ENCODE results near the gene NNMT.

Gene NNMT

DNA sequence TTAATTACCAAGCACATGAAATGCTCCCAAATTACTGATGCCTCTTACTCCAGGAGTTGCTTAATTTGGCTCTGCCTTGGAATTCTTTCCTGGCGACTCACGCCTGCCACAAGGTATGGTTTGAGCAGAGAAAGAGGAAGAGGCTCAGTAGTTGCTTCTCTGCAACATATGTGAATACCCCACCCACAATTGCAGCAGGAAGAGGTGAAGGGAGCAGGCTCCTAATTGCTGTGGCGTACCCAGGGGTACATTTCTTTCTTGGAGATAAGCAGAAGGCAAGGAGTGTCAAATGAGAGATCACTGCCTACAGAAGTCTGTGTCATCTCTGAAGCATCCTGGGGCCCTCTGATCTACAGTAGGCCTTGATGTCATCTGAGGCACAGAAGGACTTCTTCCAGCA, 10.6 kb upstream of the NNMT start:
- no peak for DNase-seq

DNA sequence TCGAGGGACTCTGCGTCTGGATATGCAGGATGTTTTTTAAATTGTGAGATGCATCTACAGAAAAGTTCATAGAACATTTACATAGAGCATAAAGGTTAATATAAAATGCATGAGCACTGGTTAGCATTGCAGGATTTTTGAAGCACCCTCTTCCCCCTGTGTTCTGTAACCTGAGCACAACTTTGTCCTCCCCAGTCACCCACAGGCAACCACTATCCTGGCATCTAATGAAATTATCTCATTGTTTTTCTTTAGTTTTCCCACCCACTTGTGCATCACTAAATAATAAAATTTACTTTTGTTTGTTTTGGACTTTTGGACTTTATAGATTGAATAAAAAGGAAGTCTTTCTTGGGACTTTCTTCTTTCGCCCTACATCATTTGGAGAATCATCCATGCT, 10.0 kb upstream of the NNMT start:
- no peak for DNase-seq

DNA sequence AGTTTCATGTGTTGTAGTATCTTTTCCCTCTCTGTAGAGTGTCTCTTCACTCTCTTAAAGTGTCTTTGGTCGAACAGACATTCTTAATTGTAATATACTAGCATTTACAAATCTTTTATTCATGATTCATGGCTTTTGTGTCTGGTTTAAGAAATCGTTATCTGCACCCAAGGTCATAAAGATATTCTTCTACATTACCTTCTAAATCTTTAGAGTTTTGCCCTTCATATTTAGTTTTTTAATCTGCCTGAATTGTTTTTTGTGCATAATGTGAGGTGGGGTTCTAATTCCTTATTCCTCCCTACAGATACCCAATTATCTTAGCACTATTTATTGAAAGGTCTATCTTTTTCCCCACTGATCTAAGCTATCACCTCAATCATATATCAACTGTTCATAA, 9.0 kb upstream of the NNMT start:
- DNase-seq, result no peak

DNA sequence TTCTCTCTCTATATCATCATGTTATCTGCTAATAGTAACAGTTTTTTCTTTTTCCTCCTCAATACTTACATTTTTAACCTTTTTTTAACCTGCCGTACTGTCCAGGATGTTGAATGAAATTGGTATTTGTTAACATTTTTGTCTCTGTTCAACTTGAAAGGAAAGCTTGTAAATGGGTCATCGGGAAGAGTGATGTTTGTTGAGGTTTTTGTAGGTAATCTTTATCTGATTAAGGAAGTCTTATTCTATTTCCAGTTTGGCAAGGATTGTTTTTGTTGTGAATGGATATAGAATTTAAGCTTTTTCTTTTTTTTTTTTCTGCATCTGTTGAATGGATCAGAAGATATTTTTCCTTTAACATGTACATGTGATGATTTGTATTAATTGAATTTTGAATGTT, 8.1 kb upstream of the NNMT start:
- DNase-seq, result no peak

DNA sequence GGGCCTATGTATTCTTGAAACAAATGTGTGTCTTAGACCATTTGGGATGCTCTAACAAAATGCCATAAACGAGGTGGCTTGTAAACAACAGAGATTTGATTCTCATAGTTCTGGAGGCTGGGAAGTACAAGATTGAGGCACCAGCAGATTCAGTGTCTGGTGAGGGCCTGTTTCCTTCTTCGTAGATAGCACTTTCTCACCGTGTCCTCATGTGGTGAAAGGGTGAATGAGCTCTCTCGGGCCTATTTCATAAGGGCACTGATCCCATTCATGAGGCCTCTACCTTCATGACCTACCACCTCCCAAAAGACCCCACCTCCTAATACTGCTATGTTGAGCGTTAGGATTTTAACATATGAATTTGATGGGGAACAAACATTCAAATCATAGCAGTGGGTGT, 6.4 kb upstream of the NNMT start:
- no peak for DNase-seq

DNA sequence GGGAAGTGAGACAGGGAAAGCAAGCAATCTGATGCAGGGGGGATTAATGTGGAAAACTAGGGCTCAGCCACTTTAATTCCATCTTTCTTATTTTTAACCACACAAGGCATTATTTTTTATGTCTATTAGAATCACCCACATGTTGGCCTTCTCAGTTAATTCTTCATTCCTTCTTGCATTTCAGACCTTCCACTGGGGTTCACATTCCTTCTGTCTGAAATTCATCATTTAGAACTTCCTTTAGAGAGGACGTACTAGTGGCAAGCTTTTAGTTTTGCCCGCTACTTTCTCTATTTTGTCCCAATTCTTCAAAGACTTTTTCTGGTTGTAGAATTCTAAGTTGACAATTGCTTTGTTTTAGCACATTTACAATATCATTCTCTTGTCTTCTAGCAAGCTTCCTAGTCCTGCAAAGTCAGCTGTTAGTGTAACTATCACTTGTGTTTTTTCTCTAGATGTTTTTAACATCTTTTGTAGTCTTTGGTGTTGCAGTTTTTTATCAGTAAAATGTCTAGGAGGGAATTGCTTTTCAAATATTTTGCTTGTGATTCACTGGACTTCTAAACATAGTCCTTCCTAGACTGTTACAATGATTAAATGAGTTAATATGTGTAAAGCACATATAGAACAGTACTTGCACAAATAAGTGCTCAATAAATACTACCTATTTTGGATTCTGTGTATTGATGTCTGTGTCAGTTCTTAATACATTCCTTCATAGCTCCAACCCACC, 5.5 kb upstream of the NNMT start:
- DNase-seq, result no peak

DNA sequence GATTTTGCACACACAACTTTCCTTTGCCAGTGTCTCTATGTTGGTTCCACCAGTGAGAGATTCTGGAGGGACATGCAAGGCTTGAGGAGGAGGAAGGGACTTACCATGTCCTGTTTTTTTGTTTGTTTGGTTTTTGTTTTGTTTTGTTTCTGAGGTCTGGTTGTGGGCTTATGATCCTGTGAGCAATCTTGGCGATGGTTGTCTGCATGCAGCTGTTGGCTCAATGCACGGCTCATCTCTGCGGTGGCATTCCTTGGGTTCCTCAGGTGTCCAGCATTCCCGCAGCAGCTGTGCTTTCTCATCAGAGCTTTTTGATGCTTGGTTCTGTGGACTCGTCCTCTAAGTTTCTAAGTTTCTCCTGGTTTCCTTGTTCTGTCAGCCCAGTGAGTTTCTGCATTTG, 4.8 kb upstream of the NNMT start:
- DNase-seq, result no peak

DNA sequence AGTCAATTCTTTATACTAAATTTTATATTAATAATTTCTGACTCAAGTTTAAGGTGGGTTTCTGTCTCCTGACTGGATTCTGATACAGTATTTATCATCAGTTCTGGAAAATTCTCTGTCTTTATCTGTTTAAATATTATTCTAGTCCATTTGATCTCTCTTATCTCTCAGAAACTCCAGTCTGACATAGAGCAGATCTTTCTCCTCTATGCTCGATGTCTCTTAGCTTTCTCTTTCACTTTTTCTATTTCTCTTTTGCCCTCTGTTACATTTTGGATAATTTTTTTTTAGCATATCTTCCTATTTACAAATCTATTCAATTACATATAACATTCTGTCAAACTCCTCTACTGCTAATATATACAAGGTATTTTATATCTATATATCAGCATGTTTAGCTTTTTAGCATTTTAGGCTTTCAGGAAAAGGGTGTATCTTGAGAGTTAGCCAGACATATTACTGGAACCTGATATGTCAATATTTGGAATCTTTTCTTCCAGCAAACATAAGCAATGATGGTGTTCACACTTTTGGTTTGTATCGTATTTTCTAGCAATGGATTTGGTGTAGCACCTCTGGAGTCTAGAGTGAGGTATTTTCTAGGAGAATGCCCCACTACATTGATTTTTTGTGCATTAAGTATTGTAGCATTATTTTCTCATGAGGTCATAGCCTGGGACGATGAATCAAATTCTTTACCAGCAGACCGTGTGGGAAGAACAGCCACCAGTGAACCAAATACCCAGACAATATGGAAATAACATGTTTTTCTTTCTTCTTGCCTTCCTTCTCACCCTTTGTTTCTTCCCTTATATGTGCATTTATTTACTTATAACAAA, 4.1 kb upstream of the NNMT start:
- DNase-seq, result no peak

DNA sequence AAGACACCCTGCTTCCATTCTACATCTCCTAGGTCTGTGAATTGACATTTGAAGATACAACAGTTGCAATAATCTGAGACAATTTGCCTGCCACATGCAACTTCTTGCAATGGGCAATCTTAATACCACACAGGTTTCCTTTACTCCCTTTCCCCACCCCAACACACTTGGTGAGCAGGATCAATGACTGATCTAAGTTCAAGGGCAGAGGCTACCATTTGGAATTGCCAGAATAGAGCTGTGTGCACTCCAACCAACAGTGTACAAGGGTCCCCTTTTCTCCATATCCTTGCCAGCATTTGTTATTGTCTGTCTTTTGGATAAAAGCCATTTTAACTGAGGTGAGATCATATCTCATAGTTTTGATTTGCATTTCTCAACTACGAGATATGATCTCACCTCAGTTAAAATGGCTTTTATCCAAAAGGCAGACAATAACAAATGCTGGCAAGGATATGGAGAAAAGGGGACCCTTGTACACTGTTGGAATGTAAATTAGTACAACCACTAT, 2.9 kb upstream of the NNMT start:
- DNase-seq, result no peak

DNA sequence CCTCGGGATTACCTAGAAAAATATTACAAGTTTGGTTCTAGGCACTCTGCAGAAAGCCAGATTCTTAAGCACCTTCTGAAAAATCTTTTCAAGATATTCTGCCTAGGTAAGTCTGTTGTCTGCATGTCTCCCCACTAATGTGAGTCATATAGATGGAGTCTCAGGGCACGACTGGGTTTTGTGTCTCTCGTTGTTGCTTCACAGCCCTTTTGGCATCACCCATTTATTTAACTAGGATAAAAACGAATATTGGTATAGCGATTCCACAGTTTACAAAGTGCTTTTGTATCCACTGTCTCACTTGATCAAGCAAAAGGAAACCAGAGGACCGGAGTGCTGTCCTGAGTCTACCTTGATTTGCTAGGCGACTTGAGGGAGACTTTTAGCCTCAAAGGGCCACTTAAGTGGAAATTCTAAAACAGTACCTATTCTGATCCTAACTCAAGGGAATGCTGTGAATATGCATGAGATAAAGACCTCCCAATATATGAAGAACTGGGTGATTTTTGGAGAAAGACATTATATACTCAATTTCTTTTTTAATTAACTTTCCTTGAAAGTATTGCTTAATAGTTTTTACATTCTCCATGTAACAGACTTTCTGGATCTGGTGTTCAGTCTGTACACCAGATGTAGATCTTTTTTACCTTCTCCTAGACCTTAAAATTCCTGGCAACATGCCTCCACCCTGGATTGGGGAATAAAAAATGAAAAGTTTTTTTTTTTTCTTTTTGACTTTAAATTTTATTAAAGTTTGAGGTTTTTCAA, 590 bp downstream of the NNMT start:
- DNase-seq, result no peak

DNA sequence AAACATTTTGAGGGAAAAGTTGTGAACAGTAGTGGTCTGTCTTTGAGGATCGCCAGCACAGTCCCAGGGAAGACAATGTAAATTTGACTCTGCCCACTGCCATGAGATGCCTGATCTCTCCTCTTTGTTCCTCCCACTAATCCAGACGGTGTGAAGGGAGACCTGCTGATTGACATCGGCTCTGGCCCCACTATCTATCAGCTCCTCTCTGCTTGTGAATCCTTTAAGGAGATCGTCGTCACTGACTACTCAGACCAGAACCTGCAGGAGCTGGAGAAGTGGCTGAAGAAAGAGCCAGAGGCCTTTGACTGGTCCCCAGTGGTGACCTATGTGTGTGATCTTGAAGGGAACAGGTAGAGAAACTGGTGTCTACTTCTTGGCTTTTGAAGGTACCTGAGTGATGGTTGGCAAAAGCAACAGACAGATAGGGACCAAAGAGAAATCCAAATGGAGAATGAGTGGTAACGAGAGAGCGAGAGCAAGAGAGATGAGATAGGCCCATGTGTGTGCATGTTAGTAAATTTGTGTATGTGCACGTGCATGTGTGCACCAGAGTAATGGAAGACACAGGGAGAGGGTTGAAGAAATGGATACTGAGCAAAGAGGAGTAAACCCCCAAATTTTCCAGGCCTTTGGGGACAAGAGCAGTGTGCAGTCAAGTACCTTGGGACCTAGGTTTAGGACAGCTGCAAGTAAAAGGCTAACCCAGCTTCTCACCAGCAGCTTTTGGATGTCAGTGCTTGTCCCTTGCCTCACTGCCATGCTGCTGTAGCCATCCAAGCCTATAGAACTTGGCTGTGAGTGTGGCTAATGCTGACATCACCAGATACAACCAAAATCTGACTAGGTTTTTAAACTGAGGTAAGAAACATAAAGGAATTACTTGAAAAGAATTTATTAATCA, 1.9 kb downstream of the NNMT start:
- DNase-seq, result no peak

DNA sequence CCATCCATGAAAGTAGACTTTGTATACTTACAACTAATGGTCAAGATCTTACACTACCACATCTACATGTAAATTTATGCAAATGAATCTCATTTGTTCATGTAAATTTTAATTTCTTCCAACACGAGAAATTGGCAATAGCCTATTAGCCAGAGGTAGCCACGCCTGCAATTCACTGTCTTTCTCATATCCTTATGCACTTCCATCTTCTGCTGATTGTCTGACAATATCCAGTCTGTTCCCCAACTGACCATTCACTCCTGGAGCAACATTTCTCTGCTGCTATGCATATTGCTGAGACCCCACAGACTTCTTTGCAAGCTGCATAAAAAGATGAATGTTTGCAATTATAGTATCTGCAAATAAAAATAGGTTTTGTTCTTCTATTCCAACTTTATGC, 2.5 kb downstream of the NNMT start:
- no peak for DNase-seq

DNA sequence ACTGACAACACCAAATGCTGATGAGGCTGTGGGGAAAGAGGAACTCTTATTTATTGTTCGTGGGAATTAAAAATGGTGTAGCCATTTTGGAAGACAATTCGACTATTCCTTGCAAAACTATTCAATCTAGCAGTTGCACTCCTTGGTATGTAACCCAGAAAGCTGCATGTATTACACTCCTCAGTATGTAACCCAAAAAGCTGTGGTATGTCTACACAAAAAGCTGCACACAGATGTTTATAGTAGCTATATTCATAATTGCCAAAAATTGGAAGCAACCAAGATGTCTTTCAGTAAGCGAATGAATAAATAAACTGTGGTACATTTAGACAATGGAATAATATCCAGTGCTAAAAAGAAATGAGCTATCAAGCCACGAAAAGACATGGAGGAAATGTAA, 4.9 kb downstream of the NNMT start:
- DNase-seq, result no peak

DNA sequence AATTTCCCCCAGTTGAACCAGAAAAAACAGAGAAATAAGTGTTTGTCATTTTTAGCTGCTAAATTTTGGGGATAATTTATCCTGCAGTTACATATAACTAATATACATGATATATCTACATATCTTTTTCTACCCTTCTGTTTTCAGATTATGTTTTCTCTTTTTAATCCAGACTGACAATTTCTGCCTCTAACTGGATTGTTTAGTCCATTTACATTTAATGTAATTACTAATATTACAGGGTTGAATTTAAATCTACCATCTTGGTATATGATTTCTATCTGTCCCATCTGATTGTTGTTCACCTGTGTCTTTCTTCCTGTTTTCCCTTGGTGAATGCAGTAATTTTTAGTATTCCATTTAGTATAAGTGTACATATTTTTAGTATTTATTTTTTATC, 5.7 kb downstream of the NNMT start:
- no peak for DNase-seq

DNA sequence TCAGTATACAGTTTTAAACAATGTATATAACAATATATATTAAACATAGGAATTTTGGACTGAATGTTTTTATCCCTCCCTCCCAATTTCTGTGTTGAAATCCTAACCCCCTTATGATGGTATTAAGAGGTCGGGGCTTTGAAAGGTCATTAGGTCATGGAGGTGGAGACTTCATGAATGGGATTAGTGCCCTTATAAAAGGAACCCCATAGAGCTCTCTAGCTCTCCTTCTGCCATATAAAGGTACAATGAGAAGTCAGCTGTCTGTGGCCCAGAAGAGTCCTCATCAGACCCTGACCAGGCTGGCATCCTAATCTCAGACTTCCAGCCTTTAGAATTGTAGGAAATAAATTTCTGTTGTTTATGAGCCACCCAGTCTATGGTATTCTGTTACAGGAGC, 6.5 kb downstream of the NNMT start:
- DNase-seq, result no peak

DNA sequence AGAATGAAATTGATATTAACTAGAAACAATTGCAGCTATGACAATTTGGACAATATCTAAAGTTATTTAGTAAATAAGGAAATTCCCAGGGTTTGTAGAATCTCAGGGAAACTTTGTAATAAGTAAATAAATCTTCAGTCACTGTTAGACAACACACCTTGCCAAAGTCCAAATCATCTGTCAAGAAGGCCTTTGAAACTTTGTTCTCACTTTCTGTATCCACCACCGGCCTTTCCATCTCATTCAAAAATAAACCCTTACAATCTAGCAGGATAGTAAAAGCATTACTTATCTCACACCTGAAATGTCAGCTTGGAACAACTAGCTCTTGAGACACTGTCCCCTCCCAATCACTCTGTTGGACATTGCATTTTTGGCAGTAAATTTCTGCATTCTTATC, 7.9 kb downstream of the NNMT start:
- DNase-seq, result no peak

DNA sequence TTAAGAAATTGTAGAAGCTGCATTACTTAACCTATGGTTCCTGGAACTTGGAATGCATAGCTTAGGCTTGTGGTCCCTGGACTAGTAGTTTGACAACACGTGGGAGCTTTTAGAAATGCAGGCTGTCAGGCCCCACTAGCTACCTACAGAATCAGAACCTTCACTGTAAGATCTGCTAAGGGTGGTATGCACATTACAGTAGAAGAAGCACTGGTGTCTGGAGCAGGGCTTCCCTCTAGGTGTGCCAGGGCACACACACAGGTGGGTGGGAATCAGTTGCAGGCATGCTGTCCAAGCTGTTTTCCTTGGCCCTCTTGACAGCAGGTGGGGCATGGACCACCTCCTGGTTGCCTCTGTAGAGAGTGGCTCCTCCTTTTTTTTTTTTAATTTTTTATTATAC, 8.8 kb downstream of the NNMT start:
- no peak for DNase-seq

DNA sequence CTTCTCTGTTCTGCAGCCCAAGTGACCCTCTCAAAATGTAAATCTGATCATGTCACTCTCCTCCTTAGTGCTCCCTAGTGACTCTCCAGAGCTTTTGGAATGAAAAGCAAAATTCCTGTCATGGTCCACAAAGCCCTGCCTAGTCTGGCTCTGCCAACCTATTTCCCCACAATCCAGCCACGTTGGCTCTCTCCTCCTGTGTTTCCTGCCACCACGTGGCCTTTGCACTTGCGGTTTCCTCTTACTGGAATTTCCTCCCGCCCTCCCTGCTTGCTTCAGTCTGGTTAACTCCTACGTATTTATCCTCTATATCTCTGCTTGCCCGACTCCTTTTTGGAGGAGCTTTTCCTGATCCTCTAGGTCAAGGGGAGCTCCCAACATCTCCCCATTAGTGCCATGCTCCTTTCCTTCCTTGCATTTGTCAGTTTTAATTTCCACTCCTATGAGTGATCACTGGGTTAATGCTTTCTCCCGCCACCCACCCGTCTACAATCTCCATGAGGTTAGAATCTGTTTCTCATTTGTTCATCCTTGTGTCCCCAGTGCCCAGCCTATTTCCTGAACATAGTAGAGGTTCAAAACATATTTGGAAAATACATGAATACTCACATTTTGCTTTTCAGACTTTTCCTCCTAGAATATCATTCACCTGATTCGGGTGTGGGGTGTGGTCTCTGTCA, 11.5 kb downstream of the NNMT start:
- DNase-seq, result no peak

DNA sequence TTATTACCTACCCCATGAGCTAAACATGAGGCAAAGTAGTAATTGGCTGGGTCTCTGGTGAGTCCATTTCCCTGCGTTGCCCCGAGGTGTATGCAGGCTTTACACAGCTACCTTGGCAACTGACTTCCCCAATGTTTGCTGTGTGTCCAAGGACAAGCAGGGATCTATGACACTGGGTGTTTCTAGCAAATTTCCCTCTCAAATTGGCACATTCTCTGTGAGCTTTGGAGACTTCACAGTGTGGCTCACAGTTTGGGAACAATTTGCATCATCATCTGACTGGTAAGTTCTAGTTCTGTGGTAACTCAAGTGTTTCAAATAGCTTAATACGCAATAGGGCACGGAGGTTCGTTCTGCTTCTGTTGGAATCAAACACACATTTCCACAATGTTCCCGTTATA, 12.5 kb downstream of the NNMT start:
- no peak for DNase-seq

DNA sequence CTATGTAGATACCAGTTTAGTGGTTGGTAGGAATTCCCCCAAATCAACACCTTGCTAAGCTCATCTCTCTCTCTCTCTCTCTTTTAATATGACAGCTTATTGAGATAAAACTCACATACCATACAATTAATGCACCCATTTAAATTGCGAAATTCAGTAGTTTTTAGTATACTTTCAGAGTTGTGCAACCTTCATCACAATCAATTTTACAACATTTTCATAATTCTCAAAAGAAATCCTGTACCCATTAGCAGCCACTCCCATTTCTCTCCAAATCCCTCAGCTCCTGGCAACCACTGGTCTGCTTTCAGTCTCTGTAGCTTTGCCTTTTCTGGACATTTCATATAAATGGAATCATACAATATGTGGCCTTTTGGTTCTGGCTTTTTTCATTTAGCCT, 13.3 kb downstream of the NNMT start:
- DNase-seq, result no peak

DNA sequence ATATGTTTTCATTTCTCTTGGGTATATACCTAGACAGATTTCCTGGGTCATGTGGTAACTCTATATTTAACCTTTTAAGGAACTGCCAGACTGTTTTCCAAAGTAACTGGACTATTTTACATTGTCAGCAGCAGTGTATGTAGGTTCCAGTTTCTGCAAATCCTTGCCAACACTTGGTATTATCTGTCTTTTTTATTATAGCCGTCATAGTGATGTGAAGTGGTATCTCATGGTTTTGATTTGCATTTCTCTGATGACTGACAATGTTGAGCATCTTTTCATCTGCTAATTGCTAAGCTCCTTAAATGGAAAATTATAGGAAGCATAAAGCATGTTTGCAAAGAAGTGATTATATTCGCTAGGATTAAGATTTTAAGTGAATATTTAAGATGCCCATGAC, 13.9 kb downstream of the NNMT start:
- DNase-seq, result no peak

DNA sequence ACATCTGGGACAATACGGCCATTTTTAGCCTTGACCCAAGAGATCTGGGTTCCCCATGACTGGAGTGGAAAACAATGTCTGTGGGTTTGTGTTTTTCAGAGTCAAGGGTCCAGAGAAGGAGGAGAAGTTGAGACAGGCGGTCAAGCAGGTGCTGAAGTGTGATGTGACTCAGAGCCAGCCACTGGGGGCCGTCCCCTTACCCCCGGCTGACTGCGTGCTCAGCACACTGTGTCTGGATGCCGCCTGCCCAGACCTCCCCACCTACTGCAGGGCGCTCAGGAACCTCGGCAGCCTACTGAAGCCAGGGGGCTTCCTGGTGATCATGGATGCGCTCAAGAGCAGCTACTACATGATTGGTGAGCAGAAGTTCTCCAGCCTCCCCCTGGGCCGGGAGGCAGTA, 15.7 kb downstream of the NNMT start:
- no peak for DNase-seq

Data from effector CD4-positive, alpha-beta T cell (primary cell).